Fibroblast of skin of scalp (primary cell): ENCODE measurements around the gene AVPI1.
"Not testable (repeated sequence)": the region's sequence is repeated elsewhere in the genome, so short reads cannot be mapped to it uniquely, and the experiment has no call there.

Experiments
- DNase-seq: peaks from one replicate; pipeline ENCODE4 v3.0.0-alpha.2; 2013

Gene AVPI1

DNA sequence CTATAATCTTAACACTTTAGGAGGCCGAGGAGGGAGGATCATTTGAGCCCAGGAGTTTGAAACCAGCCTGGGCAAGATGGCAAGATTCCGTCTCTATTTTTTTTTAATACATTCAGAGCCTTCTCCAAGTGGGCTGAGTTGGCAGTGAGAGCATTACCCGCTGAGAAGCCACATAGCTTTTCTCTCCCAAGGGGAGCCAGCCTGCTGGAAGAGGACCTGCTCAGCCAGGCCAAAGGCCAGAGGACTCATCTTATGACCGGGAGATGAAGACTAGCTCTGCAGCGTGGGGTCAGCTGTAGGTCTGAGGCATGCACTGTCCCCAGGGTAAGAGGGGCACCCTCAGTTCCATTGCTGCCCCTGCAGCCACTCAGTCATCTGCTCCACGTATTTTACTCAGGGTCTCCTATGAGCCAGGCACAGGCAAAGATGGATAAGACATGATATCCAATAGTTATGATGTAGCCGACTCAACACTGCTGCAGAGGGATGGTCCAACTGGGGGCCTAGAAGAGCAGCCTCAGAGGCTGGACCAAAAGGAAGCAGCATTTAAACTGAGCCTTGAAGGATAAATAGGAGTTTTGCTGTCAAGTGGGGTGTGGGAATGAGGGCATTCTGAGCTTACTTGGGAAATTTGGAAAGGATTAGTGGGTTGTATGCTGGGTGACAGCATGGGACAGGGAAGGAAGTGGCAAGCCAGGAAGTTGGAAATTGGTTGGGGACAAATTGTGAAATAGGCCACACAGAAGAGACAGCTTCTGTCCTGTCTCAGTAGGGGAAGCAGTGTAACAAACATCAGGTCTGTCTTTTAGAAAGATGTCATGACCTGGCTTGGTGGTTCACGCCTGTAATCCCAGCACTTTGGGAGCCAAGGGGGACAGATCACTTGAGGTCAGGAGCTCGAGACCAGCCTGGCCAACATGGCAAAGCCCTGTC lies 24.9 kb upstream of the AVPI1 start:
- no peak for DNase-seq

DNA sequence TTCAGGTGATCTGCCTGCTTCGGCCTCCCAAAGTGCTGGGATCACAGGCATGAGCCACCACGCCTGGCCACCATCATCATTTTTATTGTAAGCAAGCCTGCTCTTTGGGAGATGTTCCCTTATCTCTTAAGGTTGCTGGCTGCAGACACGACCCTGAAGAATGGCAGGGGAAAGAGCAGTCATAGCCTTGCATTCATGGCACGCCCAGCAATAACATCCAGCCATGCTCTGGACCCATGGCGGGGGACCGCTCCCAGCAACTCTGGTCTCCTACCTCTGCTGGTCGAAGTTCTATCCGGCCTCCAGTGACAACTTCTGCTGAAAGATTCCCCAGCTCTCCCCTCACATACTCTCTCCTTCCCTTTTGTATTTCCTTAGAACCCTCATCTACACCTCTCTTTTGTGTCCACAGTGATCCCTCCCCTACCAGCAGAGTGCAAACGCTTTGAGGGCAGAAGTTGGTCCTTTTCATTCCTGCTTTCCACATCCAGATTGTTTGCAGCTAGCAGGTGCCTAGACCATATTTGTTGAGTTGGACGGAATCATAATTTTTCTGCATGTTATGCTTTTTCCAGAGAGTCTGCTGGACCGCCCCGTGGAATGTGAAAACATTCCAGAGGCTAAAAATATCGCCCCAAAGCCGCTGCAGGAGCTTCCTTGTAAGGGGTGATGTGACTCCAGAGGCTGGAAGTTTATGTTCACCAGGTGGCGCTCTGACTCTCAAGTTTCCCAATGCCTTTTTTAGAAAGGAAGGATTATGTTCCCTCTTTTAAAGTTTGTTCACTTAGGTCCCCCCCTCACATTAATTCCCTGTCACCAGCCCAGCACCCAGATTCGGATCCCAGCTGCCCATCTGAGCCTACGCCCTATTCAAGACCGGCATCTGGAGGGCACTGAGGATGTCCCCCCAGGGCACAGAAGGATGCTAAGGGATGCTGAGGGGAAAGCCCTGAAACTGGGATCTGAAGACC lies 22.2 kb upstream of the AVPI1 start:
- DNase-seq = peak; percentile 92

DNA sequence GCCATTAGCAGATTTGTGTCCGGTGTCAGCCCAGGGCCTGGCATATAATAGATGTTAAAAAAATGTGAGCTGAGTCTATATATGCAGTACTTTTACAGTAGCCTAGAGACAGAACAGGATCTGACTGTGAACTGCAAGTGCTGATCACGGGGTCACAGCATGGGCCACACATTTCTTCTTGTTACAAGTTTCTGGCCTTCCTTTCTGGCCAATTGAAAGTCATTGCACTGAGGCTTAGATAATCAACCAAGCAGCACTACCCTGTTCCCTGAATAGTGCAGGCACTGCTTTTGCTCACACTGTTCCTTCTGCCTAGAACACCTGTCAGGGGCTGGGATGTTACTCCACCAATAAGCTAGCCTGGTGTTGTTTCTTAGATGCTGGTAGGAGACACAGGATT lies 21.1 kb upstream of the AVPI1 start:
- no peak for DNase-seq

DNA sequence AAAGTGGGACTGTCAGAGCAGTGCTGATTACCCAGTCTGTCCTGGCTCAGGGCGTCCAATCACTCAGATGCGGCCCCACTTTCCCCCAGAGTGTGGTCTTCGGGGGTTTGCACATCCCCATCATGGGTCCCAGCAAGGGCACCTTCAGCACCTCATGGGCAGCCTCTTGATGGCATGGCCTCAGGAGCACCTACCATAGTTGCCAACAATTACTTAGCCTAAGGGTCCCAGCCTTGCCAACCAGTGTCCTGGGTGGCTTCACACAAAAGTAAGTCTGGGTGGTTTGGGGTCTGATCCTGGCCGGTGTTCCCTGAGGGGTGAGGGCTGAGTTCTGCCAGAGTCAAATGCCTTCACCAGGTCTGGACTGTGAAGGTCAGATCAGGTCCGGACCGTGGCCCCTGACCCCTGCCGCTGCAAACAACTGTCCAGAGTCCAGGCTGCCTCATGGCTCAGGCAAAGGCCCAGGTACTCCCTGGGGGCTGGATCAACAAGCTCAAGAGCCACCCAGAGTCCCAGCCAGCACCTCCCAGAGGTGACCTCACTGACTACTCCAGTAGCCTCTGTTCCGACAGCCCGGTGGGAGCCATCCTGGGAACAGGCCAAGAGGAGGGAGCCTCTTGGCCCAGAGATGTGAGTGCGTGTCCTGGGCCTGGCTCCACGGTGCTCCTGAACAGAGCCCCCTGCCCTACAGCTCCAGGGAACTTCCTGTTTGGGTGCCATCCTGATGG lies 20.3 kb upstream of the AVPI1 start:
- no peak for DNase-seq

DNA sequence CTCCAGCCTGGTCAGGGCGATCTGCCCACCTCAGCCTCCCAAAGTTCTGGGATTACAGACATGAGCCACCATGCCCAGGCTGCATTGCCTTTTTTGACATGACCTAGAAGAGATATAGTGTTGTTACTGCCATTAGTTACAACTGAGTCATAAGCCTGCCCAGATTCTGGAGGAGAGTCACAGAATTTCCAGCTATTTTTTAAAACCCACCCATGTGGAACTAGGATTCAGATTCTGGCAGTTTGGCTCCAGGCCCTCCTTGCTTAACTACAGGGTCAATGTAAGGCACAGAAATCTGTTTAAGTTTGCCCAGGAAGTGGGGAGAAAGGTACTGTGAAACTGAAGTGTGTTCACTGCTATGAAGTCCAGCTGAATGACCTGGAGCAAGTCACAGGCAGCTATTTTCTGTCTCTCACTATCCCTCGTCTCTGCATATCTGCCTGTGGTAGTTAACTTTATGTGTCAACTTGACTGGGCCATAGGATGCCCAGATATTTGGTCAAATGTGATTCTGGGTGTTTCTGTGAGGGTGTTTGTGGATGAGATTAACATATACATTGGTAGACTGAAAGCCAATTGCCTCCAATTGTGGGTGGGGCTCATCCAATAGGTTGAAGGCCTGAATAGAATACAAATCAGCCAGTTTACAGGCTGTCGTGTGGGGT lies 18.1 kb upstream of the AVPI1 start:
- no peak for DNase-seq

DNA sequence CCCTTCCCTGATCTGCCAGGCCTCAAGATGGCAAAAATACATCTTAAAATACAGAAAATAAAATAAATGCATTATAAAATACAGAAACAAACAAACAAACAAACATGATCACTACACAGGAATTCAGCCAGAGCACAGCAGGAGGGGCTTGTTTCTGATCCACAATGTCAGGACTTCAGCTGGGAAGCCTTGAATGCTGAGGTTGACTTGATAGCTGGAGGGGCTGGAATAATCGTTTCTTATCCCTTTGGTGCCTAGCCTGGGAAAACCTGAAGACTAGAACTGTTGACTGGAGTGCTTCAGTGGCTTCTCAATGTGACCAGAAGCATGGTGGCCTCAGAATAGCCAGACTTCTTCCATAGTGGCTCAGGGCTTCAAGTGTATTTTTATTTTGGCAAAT lies 17.3 kb upstream of the AVPI1 start:
- no peak for DNase-seq

DNA sequence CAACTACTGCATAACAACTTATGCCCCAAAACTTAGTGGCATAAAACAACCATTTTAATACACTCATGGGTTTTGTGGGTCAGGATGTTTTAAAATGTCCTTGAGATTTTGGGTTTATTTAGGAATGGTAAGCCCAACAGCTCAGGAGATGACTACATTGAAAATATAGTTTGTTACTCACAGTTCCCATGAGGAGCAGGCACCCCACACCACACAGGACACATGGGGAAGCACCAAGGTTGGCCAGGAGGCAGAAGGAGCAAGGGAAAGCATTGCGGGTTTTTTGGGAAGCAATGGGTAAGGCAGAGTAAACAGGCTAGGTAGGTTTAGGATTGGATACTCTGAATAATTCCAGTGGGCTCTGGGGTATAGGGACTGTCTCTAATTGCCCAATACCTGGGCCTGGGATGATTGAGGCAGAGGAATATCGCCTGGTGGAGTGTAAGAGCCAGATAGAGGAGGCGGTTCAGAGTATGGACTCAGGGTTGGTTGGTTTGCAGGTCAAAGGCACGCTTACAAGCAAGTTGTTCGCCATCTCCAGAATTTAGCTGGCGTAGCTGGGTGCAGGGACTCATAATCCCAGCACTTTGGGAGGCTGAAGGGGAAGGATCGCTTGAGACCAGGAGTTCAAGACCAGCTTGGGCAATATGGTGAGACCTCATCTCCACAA lies 16.5 kb upstream of the AVPI1 start:
- no peak for DNase-seq

DNA sequence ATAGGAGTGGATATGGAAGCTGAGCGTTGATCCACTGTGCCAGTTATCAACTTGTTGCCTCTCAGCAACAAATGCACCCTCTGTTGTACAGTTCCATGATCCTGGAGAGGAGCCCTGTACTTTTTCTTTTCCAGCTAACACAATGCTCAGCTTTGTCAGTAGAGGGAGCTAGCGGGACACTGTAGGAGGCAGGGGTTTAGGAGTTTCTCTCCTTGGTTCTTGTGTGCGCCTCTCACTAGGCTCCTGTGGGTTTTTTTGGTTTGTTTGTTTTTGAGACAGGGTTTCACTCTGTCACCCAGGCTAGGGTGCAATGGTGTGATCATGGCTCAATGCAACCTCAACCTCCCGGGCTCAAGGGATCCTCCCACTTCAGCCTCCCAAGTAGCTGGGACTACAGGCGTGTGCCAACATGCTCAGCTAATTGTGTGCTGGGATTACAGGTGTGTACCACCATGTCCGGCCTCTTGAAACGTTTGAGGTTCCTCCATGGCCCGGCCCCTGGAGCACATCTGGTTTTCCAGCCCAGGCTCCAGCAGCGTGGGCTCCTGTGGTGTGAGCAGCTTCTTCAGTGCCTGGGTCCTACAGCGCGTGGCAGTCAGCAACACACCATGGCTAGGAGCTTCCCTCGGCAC lies 14.5 kb upstream of the AVPI1 start:
- peak; percentile 78 for DNase-seq

DNA sequence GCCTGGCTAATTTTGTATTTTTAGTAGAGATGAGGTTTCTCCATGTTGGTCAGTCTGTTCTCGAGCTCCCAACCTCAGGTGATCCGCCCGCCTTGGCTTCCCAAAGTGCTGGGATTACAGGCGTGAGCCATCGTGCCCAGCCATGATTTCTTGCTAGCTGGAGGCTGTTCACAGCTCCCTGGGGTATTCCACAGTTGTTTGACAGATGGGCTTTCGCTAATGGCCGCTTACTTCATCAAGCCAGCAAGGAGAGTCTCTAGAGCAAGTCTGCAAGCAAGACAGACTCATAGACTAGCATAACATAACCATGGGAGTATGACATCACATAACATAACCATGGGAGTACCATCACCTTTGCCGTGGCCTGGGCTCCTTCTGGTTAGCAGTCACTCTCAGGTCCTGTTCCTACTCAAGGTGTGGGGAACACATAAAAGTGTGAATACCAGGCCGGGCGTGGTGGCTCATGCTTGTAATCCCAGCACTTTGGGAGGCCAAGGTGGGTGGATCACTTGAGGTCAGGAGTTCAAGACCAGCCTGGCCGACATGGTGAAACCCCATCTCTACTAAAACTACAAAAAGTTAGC lies 11.1 kb upstream of the AVPI1 start:
- not testable (repeated sequence) for DNase-seq

DNA sequence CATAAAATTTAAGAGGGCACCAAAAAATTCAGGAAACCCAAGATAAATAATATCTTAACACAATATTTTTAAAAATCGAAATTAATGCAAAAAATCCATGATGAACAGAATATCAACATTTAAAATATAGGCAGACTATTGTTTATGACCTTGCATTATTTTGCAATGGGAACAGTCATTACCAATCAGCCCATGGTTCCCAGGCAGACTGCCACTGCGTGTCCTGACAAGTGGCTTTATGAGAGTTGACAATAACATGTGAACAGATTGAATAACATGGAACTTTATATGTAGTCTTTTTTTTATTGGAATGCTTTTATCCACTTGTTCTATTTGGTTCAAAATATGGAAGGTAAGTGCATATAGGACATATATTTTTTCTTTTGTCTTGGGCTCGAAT lies 3.1 kb upstream of the AVPI1 start:
- no peak for DNase-seq

DNA sequence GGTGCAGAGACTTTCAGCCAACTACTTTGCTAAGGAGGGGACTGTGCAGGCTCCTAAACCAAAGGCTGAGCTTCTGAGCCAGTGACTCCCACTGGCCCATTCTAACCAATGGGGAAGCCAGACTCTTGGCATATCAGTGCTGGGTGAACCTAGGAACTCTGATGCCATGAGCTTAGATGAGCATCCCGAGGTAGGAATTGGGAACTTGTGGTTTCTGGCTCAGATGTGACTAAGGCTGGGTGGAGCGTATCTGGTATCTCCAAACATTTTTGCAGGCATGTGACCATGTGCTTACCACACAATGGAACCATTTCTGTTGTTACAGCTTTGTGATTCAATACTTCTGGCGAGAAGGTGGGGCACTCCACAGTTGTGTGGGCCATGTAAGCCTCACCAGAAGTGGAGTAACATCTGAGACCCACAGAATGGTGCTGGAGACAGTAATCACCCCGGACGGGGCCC lies 2.5 kb upstream of the AVPI1 start:
- peak; percentile 90 for DNase-seq

DNA sequence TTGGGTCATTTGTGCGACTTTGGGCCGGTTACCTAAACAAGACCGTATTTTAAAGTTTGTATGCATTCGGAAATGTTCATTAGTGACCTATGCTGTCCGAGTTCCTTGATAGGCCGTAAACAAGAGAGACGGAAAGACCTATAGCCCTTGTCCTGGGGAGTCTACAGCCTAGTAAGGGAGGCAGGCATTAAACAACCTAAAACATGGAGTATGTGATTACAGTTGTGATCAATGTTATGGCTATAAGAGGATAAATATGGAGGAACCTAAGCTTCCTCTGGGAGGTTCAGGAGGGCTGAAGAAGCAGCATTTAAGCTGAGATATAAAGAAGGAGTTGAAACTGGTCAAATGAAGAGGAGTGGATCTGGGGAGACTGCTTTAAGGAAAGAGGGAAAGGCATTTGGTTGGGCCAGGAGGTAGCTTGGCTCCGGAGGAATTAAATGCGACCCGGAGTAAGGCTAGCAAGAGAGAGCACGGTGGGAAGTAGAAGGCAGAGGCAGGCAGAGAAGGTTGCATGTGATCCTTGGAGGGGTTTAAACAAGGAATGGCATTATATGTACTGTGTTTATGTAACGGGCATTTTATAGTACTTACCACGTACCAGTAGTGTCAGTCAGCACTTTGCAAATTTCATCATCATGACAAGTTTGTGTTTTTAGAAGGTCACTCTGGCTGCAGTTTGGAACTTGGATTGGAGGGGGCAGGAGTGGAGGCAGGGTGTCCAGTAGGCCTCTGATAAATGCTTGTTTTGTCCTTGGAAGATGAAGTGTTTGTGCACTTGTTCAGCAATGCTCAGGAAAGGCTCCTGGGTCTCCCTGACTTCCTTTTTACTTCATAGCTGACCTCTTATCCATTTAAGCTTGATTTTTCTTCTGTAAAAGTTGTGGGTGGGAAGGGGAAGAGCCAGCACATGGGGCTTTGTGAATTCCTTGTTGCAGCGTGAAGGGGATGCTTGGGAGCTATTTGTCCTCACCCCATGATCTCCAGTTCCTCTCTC lies 1.0 kb upstream of the AVPI1 start:
- DNase-seq = peak; percentile 43

DNA sequence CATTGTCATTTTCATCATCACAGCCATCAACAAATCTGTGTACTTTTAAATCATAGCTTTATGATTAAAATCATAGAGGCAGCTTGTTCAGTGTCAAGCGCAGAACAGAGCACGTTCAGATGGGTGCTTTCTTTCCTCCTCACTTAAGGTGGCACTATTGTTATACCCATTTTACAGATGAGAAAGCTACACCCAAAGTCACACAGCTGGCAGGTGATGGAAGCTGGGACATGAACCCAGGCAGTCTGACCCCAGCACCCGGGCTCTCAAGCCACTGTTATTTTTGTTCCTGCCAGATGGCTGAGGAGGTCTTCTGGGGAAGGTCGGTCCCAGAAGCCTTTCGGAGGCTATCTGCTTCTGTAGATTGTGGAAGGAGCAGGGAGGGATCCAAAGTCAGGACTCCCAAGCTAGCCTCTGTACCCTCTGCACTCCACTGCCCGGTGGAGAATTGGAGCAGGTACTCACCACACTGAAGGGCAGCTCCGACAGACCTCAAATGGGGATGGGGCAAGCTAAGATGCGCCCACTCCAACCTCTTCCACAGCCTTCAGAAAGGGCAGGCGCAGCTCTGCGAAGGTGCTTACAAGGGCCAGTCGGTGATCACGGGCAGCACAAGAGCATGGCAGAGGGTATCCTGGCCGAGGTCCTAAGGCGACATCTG lies 610 bp downstream of the AVPI1 start:
- no peak for DNase-seq

DNA sequence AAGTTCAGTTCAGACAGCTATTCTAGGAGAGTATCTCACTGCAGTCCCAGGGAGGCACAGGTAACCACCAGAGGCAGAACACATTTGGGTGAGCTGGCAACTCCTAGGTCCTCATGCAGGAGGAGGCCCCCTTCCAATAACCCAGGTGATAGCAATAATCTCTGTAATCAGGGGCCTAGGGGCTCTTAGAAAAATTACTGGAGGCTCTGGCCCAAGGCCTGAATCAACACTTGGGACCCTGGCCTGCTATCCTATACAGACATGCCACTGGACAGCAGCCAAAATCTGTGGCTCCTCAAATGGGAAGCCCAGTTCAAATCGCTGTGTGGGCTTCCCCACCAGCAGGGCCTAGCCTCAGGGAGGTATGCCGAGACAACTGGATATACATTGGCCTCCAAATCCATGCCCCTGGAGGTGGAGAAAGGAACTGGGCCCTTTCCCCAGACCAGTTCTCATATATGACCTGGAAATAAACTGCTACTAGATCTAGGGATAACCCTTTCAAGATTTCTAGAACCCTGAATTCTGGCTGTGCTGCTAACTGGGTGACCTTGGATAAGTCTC lies 1.6 kb downstream of the AVPI1 start:
- peak; percentile 43 for DNase-seq

DNA sequence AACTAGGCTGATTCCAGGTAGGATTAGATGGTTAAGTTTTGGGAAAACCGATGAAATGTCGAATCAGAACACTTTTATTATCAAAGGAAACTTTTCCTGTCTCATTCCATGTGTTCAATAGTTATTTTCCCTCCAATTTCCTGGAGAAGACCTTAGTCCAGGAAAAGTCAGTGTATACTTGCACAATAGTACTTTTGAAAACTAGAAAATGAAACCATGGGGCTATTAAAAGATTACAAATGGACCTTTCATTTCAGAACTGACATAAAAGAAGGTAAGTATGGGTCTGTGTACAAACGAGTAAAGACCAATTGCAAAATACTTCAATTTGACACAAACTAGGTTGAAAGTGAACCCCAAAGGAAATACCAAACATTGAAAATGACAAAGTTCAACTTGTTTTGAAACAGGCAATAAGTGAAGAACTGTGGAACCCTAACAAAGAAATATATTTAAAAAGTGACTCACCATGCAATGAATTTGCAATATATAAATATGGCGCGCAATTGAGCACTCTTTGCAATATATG lies 2.1 kb downstream of the AVPI1 start:
- no peak for DNase-seq

DNA sequence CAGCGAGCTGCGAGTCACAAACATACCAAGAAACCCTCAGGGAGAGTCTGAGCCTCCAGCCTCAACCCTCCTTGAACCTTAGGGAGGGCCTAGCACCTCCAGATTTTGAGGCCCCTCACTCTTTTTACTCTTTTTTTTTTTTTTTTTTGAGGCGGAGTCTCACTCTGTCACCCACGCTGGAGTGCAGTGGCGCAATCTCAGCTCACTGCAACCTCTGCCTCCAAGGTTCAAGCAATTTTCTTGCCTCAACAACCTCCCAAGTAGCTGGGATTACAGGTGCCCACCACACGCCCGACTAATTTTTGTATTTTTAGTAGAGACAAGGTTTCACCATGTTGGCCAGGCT lies 2.7 kb downstream of the AVPI1 start:
- peak; percentile 65 for DNase-seq

DNA sequence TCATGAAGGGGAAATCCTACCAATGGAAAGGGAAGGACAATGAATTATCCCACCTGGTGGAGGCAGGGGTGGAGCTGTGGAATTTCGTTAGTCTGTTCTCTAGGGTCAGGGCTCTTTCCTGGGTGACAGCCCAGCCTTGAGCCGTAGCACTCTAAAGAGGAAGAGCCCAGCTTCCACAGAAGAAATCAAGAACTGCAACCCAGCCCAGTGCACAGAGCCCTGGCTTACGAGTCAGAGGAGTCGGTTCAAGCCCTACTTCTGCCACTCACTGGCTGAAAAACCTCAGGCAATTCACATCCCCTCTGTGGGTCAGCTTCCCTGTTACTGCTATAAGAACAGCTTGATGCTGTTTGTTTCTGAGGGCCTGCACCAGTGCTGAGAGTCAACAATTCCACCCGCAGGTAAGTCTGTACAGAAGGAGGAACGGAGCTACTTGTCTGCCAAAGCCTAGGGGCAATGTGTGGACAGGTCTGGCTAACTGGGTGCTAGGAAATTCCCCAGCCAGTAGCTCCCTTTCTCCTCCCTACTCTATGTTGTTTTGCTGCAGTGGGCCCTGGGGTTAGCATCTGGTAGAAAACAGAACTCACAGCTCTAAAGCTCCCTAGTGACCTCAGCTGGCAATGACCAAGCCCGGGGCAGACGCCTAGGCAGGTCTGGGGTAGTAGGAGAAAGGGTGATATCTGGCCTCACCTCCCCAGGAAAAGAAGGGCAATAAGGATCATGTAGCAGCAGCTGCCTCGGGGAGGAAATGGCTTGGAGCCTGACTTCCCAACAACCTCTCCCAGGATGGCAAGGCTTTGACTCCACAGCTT lies 3.3 kb downstream of the AVPI1 start:
- DNase-seq = no peak
